Activated CD4-positive, alpha-beta T cell treated with anti-CD3 and anti-CD28 coated beads, Interleukin-10, Interleukin-2, amounts not matched to agents 100 ng/mL and 50 ng/mL, durations not matched to agents 16 hours and 8 hours (primary cell): ENCODE data around the gene ADAM23.
A peak's percentile ranks its signal among the peaks of the same experiment; 100 is the strongest.

Experiments used
- DNase-seq: peaks from one replicate; pipeline ENCODE4 v3.0.0-alpha.2; 2020

ADAM23 gene

GRCh38 chr2:206512999-206513398 is 69.7 kb downstream of the ADAM23 start:
- DNase-seq = peak; percentile 39

GRCh38 chr2:206515580-206515979 is 72.2 kb downstream of the ADAM23 start:
- DNase-seq = no peak

GRCh38 chr2:206518997-206519396 is 75.7 kb downstream of the ADAM23 start:
- DNase-seq = peak; percentile 29

GRCh38 chr2:206520450-206520849 is 77.1 kb downstream of the ADAM23 start:
- no peak for DNase-seq

GRCh38 chr2:206521115-206521514 is 77.8 kb downstream of the ADAM23 start:
- DNase-seq = no peak

- peak; percentile 65 for DNase-seq
These were observed 78.3 kb downstream of the ADAM23 start for GRCh38 chr2:206521612-206522011.

- DNase-seq = no peak
These were observed 83.1 kb downstream of the ADAM23 start for GRCh38 chr2:206526416-206526815.

- no peak for DNase-seq
These were observed 83.8 kb downstream of the ADAM23 start for GRCh38 chr2:206527153-206527552.

- peak; percentile 53 for DNase-seq
These were observed 87.4 kb downstream of the ADAM23 start for GRCh38 chr2:206530727-206531126.

GRCh38 chr2:206531996-206532543 is 88.7 kb downstream of the ADAM23 start:
- no peak for DNase-seq

GRCh38 chr2:206533977-206534376 is 90.6 kb downstream of the ADAM23 start:
- no peak for DNase-seq

GRCh38 chr2:206535260-206535986 is 92.1 kb downstream of the ADAM23 start:
- DNase-seq = no peak

- no peak for DNase-seq
These were observed 97.4 kb downstream of the ADAM23 start for GRCh38 chr2:206540757-206541156.

GRCh38 chr2:206543073-206543472 is 99.7 kb downstream of the ADAM23 start:
- no peak for DNase-seq

- no peak for DNase-seq
These were observed 105.1 kb downstream of the ADAM23 start for GRCh38 chr2:206548383-206548782.

GRCh38 chr2:206555721-206556120 is 112.4 kb downstream of the ADAM23 start:
- no peak for DNase-seq

- peak; percentile 45 for DNase-seq
These were observed 113.1 kb downstream of the ADAM23 start for GRCh38 chr2:206556357-206556949.

GRCh38 chr2:206557321-206557720 is 114.0 kb downstream of the ADAM23 start:
- no peak for DNase-seq

- peak; percentile 45 for DNase-seq
These were observed 115.2 kb downstream of the ADAM23 start for GRCh38 chr2:206558492-206558891.

GRCh38 chr2:206561962-206562361 is 118.6 kb downstream of the ADAM23 start:
- no peak for DNase-seq

GRCh38 chr2:206562375-206562774 is 119.0 kb downstream of the ADAM23 start:
- DNase-seq = no peak

- DNase-seq = no peak
These were observed 120.0 kb downstream of the ADAM23 start for GRCh38 chr2:206563374-206563773.

- DNase-seq = no peak
These were observed 122.3 kb downstream of the ADAM23 start for GRCh38 chr2:206565666-206566065.

- DNase-seq = no peak
These were observed 126.1 kb downstream of the ADAM23 start for GRCh38 chr2:206569470-206569869.
